K562 (cell line): ENCODE results near the gene TLE3.

Experiments
- BHLHE40 ChIP-seq: IDR thresholded peaks from 2 replicates; pipeline ENCODE4 v1.6.1; 2011; ENCODE audit warnings: low read length, improper control_type of control experiment
- GABPA ChIP-seq: fragments of 200-800 bp; sonication (Bioruptor generic); conservative IDR thresholded peaks from 2 replicates; pipeline ENCODE4 v1.6.1; 2016; ENCODE audit warnings: low read depth, missing genetic modification characterization, missing compliant biosample characterization
- GTF2A2 ChIP-seq: IDR thresholded peaks from 2 replicates; pipeline ENCODE4 v1.6.1; 2016; ENCODE audit warnings: mild to moderate bottlenecking, missing genetic modification characterization, missing compliant biosample characterization
- KDM4B ChIP-seq, 2 experiments: fragments of 450-650 bp in 1 of 2; sonication (generic) in 1 of 2; IDR thresholded peaks; 2 replicates each; pipeline ENCODE4 v1.6.1; 2016 to 2017; ENCODE audit warnings: borderline replicate concordance in 2 of 2, antibody characterized with exemption in 1 of 2, low read depth in 1 of 2, mild to moderate bottlenecking in 1 of 2
- RFX5 ChIP-seq: IDR thresholded peaks from 2 replicates; pipeline ENCODE4 v1.6.1; 2011; ENCODE audit warnings: low read depth, mild to moderate bottlenecking, improper control_type of control experiment, low read length
- SP1 ChIP-seq: sonication (generic); formaldehyde crosslinking; IDR thresholded peaks from 2 replicates; pipeline ENCODE4 v1.8.1; 2022; ENCODE audit warnings: mild to moderate bottlenecking, missing genetic modification reagents
- SRF ChIP-seq, 2 experiments: fragments of 250-450, 450-650 bp in 1 of 2; sonication (Bioruptor Pico) in 1 of 2; sonication (generic) in 1 of 2; formaldehyde crosslinking; IDR thresholded peaks; 2 replicates each; pipeline versions ENCODE4 v1.5.0 to v1.5.1; 2020 to 2022; ENCODE audit warnings: mild to moderate bottlenecking in 1 of 2, missing genetic modification reagents in 1 of 2
- TEAD4 ChIP-seq, 2 experiments: sonication (generic) in 1 of 2; formaldehyde crosslinking in 1 of 2; IDR thresholded peaks; 2 replicates each; pipeline versions ENCODE4 v1.6.1 to v1.8.0; 2012 to 2022; ENCODE audit warnings: borderline replicate concordance in 1 of 2, inconsistent platforms in 1 of 2, low read length in 1 of 2, mild to moderate bottlenecking in 1 of 2, missing genetic modification reagents in 1 of 2
- USF1 ChIP-seq: sonication (generic); formaldehyde crosslinking; IDR thresholded peaks from 2 replicates; pipeline ENCODE4 v1.9.0; 2022; ENCODE audit warnings: mild to moderate bottlenecking, missing genetic modification reagents
- ZC3H4 ChIP-seq: sonication (generic); formaldehyde crosslinking; IDR thresholded peaks from 2 replicates; pipeline ENCODE4 v1.9.0; 2021; ENCODE audit warnings: missing genetic modification reagents, borderline replicate concordance
- ZNF23 ChIP-seq: fragments of 250-450 bp; sonication (Bioruptor Pico); IDR thresholded peaks from 2 replicates; pipeline ENCODE4 v1.4.0; 2020; ENCODE audit warnings: mild to moderate bottlenecking
- TF ChIP-seq, protein P1 (sequence below), 3 experiments: IDR thresholded peaks in 2 of 3; conservative IDR thresholded peaks in 1 of 3; 2 replicates each; pipeline ENCODE4 v1.5.1; 2011 to 2012; ENCODE audit warnings: low read length in 3 of 3, mild to moderate bottlenecking in 3 of 3, control low read depth in 2 of 3, improper control_type of control experiment in 1 of 3, inconsistent platforms in 1 of 3, low read depth in 1 of 3, mixed read lengths in 1 of 3, moderate library complexity in 1 of 3; ENCODE audit not compliant: insufficient read depth in 2 of 3
- TF ChIP-seq, protein P2 (sequence below): fragments of 200-800 bp; sonication (Bioruptor generic); IDR thresholded peaks from 2 replicates; pipeline ENCODE4 v1.6.1; 2016; ENCODE audit warnings: missing genetic modification characterization, missing compliant biosample characterization
- TF ChIP-seq, protein P3 (sequence below): fragments of 250-450 bp; sonication (Bioruptor Pico); IDR thresholded peaks from 2 replicates; pipeline ENCODE4 v1.4.0; 2020; ENCODE audit warnings: mild to moderate bottlenecking, moderate library complexity

GRCh38 chr15:70125605-70126004 lies 27.9 kb upstream of the TLE3 start:
- TF ChIP-seq ZNF23 (CRISPR knock-in tag) (no peak), SP1 (no peak), KDM4B (IDR thresholded peaks at IDR 0.05; ENCODE audit: borderline replicate concordance in 2 of 2, low read depth in 1 of 2) (no peak), USF1 (CRISPR knock-in tag) (no peak), TEAD4 (IDR thresholded peaks at IDR 0.05; ENCODE audit: low read length) (no peak), TEAD4 (CRISPR knock-in tag; IDR thresholded peaks at IDR 0.05; ENCODE audit: borderline replicate concordance) (no peak), SRF (CRISPR knock-in tag; IDR thresholded peaks at IDR 0.05) (no peak), BHLHE40 (no peak), RFX5 (no peak), ZC3H4 (CRISPR knock-in tag) (no peak), GTF2A2 (tag) (no peak), GABPA (tag) (no peak)
- TF ChIP-seq, protein P1, sequence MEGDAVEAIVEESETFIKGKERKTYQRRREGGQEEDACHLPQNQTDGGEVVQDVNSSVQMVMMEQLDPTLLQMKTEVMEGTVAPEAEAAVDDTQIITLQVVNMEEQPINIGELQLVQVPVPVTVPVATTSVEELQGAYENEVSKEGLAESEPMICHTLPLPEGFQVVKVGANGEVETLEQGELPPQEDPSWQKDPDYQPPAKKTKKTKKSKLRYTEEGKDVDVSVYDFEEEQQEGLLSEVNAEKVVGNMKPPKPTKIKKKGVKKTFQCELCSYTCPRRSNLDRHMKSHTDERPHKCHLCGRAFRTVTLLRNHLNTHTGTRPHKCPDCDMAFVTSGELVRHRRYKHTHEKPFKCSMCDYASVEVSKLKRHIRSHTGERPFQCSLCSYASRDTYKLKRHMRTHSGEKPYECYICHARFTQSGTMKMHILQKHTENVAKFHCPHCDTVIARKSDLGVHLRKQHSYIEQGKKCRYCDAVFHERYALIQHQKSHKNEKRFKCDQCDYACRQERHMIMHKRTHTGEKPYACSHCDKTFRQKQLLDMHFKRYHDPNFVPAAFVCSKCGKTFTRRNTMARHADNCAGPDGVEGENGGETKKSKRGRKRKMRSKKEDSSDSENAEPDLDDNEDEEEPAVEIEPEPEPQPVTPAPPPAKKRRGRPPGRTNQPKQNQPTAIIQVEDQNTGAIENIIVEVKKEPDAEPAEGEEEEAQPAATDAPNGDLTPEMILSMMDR (IDR thresholded peaks at IDR 0.05 in 2 of 3, conservative IDR thresholded peaks at IDR 0.05 in 1 of 3; ENCODE audit: insufficient read depth in 2 of 3, low read depth in 1 of 3, low read length in 3 of 3) = no peak
- TF ChIP-seq, protein P2, sequence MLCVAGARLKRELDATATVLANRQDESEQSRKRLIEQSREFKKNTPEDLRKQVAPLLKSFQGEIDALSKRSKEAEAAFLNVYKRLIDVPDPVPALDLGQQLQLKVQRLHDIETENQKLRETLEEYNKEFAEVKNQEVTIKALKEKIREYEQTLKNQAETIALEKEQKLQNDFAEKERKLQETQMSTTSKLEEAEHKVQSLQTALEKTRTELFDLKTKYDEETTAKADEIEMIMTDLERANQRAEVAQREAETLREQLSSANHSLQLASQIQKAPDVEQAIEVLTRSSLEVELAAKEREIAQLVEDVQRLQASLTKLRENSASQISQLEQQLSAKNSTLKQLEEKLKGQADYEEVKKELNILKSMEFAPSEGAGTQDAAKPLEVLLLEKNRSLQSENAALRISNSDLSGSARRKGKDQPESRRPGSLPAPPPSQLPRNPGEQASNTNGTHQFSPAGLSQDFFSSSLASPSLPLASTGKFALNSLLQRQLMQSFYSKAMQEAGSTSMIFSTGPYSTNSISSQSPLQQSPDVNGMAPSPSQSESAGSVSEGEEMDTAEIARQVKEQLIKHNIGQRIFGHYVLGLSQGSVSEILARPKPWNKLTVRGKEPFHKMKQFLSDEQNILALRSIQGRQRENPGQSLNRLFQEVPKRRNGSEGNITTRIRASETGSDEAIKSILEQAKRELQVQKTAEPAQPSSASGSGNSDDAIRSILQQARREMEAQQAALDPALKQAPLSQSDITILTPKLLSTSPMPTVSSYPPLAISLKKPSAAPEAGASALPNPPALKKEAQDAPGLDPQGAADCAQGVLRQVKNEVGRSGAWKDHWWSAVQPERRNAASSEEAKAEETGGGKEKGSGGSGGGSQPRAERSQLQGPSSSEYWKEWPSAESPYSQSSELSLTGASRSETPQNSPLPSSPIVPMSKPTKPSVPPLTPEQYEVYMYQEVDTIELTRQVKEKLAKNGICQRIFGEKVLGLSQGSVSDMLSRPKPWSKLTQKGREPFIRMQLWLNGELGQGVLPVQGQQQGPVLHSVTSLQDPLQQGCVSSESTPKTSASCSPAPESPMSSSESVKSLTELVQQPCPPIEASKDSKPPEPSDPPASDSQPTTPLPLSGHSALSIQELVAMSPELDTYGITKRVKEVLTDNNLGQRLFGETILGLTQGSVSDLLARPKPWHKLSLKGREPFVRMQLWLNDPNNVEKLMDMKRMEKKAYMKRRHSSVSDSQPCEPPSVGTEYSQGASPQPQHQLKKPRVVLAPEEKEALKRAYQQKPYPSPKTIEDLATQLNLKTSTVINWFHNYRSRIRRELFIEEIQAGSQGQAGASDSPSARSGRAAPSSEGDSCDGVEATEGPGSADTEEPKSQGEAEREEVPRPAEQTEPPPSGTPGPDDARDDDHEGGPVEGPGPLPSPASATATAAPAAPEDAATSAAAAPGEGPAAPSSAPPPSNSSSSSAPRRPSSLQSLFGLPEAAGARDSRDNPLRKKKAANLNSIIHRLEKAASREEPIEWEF = no peak
- TF ChIP-seq, protein P3, sequence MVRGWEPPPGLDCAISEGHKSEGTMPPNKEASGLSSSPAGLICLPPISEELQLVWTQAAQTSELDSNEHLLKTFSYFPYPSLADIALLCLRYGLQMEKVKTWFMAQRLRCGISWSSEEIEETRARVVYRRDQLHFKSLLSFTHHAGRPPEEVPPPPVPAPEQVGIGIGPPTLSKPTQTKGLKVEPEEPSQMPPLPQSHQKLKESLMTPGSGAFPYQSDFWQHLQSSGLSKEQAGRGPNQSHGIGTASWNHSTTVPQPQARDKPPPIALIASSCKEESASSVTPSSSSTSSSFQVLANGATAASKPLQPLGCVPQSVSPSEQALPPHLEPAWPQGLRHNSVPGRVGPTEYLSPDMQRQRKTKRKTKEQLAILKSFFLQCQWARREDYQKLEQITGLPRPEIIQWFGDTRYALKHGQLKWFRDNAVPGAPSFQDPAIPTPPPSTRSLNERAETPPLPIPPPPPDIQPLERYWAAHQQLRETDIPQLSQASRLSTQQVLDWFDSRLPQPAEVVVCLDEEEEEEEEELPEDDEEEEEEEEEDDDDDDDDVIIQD (CRISPR knock-in tag) = no peak
